Neural cell (in vitro differentiated cells): ENCODE results near the gene TYW5.

Source experiments
- CTCF ChIP-seq: fragments of 450-650 bp; IDR thresholded peaks from 2 replicates; pipeline ENCODE4 v1.5.1; 2014; ENCODE audit warnings: antibody characterized with exemption, mild to moderate bottlenecking, moderate library complexity; ENCODE audit not compliant: poor library complexity, severe bottlenecking
- EP300 ChIP-seq: fragments of 450-650 bp; conservative IDR thresholded peaks from 2 replicates; pipeline ENCODE4 v1.6.1; 2014; ENCODE audit warnings: antibody characterized with exemption, mild to moderate bottlenecking, moderate library complexity; ENCODE audit not compliant: poor library complexity, severe bottlenecking
- POLR2AphosphoS5 ChIP-seq: IDR thresholded peaks from 2 replicates; pipeline ENCODE4 v1.6.1; 2012
- TF ChIP-seq, protein P1 (sequence below): IDR thresholded peaks from 2 replicates; pipeline ENCODE4 v1.6.1; 2012; ENCODE audit warnings: borderline replicate concordance

DNA sequence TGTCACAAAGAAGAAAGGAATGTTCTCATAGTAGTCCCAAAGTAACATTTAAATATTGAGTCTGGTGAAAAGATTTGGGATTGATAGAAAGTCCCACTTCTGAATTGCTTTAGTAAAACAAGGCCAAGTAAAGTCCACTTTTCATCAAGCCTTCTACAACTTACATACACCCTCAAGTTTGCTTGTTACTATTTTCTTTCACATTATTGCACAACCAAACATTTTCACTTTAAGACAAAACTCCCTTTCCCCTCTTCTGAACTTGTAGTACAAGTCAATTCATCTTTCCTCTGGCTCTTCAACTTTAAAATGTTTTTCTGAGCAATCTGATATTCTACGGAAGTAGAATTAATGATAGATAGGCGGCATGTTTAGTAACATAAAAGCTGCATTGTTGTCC lies 11.1 kb upstream of the TYW5 start:
- TF ChIP-seq EP300 = no peak
- no peak for TF ChIP-seq CTCF
- TF ChIP-seq, protein P1, sequence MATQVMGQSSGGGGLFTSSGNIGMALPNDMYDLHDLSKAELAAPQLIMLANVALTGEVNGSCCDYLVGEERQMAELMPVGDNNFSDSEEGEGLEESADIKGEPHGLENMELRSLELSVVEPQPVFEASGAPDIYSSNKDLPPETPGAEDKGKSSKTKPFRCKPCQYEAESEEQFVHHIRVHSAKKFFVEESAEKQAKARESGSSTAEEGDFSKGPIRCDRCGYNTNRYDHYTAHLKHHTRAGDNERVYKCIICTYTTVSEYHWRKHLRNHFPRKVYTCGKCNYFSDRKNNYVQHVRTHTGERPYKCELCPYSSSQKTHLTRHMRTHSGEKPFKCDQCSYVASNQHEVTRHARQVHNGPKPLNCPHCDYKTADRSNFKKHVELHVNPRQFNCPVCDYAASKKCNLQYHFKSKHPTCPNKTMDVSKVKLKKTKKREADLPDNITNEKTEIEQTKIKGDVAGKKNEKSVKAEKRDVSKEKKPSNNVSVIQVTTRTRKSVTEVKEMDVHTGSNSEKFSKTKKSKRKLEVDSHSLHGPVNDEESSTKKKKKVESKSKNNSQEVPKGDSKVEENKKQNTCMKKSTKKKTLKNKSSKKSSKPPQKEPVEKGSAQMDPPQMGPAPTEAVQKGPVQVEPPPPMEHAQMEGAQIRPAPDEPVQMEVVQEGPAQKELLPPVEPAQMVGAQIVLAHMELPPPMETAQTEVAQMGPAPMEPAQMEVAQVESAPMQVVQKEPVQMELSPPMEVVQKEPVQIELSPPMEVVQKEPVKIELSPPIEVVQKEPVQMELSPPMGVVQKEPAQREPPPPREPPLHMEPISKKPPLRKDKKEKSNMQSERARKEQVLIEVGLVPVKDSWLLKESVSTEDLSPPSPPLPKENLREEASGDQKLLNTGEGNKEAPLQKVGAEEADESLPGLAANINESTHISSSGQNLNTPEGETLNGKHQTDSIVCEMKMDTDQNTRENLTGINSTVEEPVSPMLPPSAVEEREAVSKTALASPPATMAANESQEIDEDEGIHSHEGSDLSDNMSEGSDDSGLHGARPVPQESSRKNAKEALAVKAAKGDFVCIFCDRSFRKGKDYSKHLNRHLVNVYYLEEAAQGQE = no peak
- TF ChIP-seq POLR2AphosphoS5 = no peak
